Upper lobe of left lung (tissue), 4 donors: Measurements from ENCODE around the gene SV2C.

Experiments used
- CTCF ChIP-seq, 6 experiments: fragments of 450-650 bp in 4 of 6; fragments of 200-600 bp in 2 of 6; sonication (generic) in 2 of 6; IDR thresholded peaks; one replicate each; pipeline ENCODE4 v1.5.1; 2016 to 2019; ENCODE audit warnings: antibody characterized with exemption in 6 of 6
- POLR2A ChIP-seq, 4 donors: fragments of 450-650 bp; IDR thresholded peaks; one replicate each; pipeline ENCODE4 v1.5.1; 2016 to 2017; ENCODE audit warnings: antibody characterized with exemption in 4 of 4, mild to moderate bottlenecking in 2 of 4

- TF ChIP-seq CTCF (IDR thresholded peaks at IDR 0.05) (no peak), POLR2A (IDR thresholded peaks at IDR 0.05) (no peak)
Observed at GRCh38 chr5:76388791-76389512, 305.8 kb downstream of the SV2C start.
